Right lobe of liver (tissue), 6 donors: ENCODE results near the gene RPS27L. TPM values are rescaled to one million over a fixed set of nuclear protein-coding genes. Genes with fewer than 3 reads are reported as not detected.
A peak's percentile ranks its signal among the peaks of the same experiment; 100 is the strongest.

ENCODE experiments used
- ATAC-seq, 4 donors: fragments of 200-7000 bp; cut with Tn5 transposase; one replicate each; pipeline ENCODE4 v1.9.1; 2020; ENCODE audit warnings: mild to moderate bottlenecking in 4 of 4, moderate library complexity in 4 of 4
- DNase-seq, 3 donors: peaks; one replicate each; pipeline ENCODE4 v3.0.0-alpha.2; 2020
- H3K27ac ChIP-seq, 3 donors: fragments of 200-600 bp; one replicate each; pipeline ENCODE4 v1.8.0; 2022
- H3K27me3 ChIP-seq, 2 donors: fragments of 200-600 bp; one replicate each; pipeline ENCODE4 v1.8.0; 2022
- H3K36me3 ChIP-seq, 4 donors: fragments of 200-600 bp; sonication (generic) in 1 of 4; one replicate each; pipeline versions ENCODE4 v1.5.1 to v1.8.0; 2017 to 2022; ENCODE audit warnings: control low read depth in 1 of 4
- H3K4me1 ChIP-seq, 4 donors: fragments of 200-600 bp; sonication (generic) in 1 of 4; one replicate each; pipeline versions ENCODE4 v1.5.1 to v1.8.0; 2017 to 2022; ENCODE audit warnings: control low read depth in 1 of 4
- H3K4me3 ChIP-seq, 3 donors: fragments of 200-600 bp; one replicate each; pipeline ENCODE4 v1.8.0; 2022
- H3K9me3 ChIP-seq, 4 donors: fragments of 200-600 bp; sonication (generic) in 1 of 4; one replicate each; pipeline versions ENCODE4 v1.5.1 to v1.8.0; 2017 to 2022; ENCODE audit warnings: control low read depth in 1 of 4
- POLR2A ChIP-seq: fragments of 450-650 bp; IDR thresholded peaks from one replicate; pipeline ENCODE4 v1.6.1; 2017; ENCODE audit warnings: antibody characterized with exemption, mild to moderate bottlenecking
- WGBS: methylation state at CpG from one replicate; pipeline ENCODE4 v1.1.6; 2018; ENCODE audit warnings: low coverage, low lambda C conversion rate; ENCODE audit not compliant: insufficient coverage; ENCODE audit errors: missing lambda C conversion rate; 5-methylcytosine and 5-hydroxymethylcytosine counted together
- intact Hi-C, 2 donors: fragments of 100-400 bp; cut with DNase I; formaldehyde crosslinking; loops; one replicate each; pipeline versions ENCODE4 v1.11.2 to v1.14.1; 2022
- total RNA-seq, 6 experiments: library from RNA; depleted of rRNA in 2 of 6; stranded (reverse); fragments of >200 nt in 2 of 6; fragmentation: NEBNext Ultra II Directional in 3 of 6; extraction: Animal tissue kit (Norgen Biotek cat#: 25700) in 3 of 6; gene quantifications; one replicate each; pipeline versions ENCODE4 v1.1.0 to v1.2.4, GENCODE V29; 2016 to 2023
- TF ChIP-seq, protein P1 (sequence below), 4 donors: fragments of 200-600 bp in 3 of 4; fragments of 450-650 bp in 1 of 4; IDR thresholded peaks; one replicate each; pipeline versions ENCODE4 v1.5.1 to v1.8.0; 2016 to 2022; ENCODE audit warnings: antibody characterized with exemption in 4 of 4, mild to moderate bottlenecking in 2 of 4
- donor health status: DM: no; HTN: yes; CAD: no.
- donor health status: DM: no; HTN: no; CAD: no.
- donor health status: DM: no; HTN: no; CAD: no.
- donor health status: DM: no; HTN: yes; CAD: no.
- donor health status: DM: no; HTN: yes; CAD: no.

The RPS27L gene
- total RNA-seq, 6 experiments from 2014 or later, result 63.9 to 115 (median 99.8) TPM

DNA sequence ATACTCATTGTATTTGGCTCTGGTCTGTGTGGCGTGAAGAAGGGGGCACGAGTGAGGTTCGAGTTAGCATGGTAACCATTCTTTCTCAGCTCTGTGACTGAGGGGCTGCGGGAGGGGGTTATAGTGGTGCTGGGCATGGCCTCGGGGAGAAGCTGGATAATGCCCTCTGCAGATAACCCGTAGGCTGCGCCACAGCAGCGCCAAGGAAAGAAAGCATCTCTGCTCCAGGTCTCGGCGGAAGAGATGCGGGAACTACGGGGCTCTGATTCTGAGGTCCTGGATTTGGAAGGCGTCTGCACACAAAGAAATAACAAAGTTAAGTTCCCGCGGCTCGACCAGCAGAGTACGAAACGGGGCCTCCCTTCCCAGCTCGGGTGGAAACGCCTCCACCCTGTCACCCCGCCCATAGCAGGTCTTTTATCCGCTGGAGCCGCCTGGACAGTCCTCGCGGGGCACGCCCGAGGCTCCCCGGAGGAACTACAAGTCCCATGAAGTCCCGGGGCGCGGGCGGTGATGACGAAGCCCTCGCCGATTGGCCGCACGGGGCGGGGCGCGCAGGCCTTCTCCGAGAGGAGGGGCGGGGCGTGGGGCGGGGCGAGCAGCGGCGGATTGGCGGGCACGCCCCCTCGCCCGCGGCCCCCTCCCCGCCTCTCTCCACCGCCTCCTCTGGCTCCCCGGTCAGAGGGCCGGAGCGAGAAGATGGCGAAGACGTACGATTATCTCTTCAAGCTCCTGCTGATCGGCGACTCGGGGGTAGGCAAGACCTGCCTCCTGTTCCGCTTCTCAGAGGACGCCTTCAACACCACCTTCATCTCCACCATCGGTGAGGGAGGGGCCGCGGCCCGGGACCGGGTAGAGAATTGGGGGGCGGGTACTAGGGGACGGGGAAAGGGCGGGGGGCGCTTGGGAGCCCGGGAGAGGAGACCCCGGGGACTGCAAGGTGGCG is 31.9 kb upstream of the RPS27L start, which contains the start of gene RAB8B:
Gene RAB8B, plus strand, starts transcription at position 681 of the 946 bp plus-strand sequence. Its CDS starts 19 bp downstream, at position 700.
- ATAC-seq, result peak; percentile 93 to 99 (median 98)
- H3K9me3 ChIP-seq, result no peaks in the 10 kb centered on the region
- WGBS, result 1% methylated on average over 24 of the region's 77 CpGs

DNA sequence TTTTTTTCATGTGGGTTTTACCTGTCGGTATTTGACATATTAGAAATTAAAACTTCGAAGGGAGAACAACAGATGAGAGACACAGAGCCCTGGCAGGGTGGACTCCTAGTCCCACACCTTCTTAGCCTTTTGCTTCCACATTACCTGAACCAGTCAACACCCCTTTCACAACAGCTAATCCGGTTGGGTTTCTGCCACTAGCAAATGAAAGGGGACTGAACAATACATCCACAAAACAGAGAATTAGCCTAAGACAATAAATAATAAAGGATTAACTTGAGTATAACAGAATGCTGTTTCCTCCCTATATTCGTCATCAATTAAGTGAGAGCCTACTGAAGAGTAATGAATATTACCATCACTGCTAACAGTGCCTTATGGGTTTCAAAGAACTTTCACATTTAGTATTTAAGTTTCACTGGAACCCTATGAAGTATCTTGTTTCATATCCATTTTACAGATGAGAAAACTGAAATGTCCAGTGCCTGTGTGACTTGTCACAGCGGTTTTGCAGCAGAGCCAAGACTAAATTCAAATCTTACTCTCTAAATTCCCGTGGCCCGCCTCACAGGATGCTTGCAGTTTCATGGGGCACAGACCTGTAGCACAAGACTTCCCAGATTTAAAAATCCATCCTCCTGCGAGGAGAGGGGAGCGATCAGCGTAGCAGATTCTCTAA is 31.1 kb upstream of the RPS27L start:
- intact Hi-C loops, result no loop called here
- no peaks in the 10 kb centered on the region for H3K27me3 ChIP-seq
- DNase-seq (no peak), ATAC-seq (no peak)
- no peak for TF ChIP-seq POLR2A
- TF ChIP-seq, protein P1, sequence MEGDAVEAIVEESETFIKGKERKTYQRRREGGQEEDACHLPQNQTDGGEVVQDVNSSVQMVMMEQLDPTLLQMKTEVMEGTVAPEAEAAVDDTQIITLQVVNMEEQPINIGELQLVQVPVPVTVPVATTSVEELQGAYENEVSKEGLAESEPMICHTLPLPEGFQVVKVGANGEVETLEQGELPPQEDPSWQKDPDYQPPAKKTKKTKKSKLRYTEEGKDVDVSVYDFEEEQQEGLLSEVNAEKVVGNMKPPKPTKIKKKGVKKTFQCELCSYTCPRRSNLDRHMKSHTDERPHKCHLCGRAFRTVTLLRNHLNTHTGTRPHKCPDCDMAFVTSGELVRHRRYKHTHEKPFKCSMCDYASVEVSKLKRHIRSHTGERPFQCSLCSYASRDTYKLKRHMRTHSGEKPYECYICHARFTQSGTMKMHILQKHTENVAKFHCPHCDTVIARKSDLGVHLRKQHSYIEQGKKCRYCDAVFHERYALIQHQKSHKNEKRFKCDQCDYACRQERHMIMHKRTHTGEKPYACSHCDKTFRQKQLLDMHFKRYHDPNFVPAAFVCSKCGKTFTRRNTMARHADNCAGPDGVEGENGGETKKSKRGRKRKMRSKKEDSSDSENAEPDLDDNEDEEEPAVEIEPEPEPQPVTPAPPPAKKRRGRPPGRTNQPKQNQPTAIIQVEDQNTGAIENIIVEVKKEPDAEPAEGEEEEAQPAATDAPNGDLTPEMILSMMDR (IDR thresholded peaks at IDR 0.05), result no peak
- no peaks in the 10 kb centered on the region for H3K36me3 ChIP-seq
- H3K4me3 ChIP-seq, result peak overlapping the region; percentile 50 to 67 (median 61)
- peak overlapping the region in 1 of 3 donors; percentile 3 for H3K27ac ChIP-seq
- peaks cover 0 to 6% (median 0%) of the 10 kb centered on the region in 4 donors for H3K4me1 ChIP-seq
- H3K9me3 ChIP-seq, result no peaks in the 10 kb centered on the region
- WGBS, result 41% methylated on average over 8 of the region's 10 CpGs

More for the DNA sequence above, 31.9 kb upstream of the RPS27L start, which contains the start of gene RAB8B:
- TF ChIP-seq, protein P1 (IDR thresholded peaks at IDR 0.05), result no peak
- peak; percentile 75 for TF ChIP-seq POLR2A
- peak within 1 kb of the TSS; percentile 50 to 67 (median 61) for H3K4me3 ChIP-seq
- intact Hi-C loops, result no loop called here
- H3K27ac ChIP-seq, result peak within 1 kb of the TSS; percentile 56 to 72 (median 66)
- DNase-seq, result peak; percentile 99 to 100 (median 99)
- H3K36me3 ChIP-seq, result no peaks in the 10 kb centered on the region
- no peaks in the 10 kb centered on the region for H3K27me3 ChIP-seq
- H3K4me1 ChIP-seq, result peaks cover 0 to 12% (median 0%) of the 10 kb centered on the region in 4 donors

DNA sequence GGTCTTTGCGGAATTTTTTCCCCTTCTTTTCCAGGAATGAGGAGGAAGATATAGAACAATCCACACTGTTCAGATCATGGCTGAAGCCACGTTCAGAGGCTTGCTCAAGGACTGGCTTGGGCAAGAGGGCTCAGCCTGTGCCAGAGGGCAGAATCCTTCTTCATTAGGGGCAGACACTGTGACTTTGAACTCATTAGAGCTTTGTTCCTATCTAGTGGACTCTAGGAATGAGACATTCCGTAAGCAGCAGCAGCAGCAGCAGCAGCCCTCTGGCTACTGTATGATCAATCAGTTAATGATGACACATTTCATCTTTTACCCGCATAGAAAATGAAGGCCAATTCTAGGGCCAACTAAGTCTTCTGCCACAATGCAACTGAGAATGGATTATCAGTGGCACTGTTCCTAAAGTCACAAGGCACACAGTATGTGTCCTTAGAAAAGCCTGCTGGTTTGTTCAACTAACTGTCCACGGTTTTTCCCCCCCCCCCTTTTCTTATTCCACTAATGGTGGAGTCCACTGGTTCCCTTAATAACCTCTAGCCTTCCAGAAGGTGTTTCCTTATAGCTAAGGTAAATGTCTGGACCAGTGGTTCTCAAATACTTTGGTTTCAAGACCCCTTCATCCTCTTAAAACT is 30.4 kb upstream of the RPS27L start:
- Histone ChIP-seq H3K27me3 (no peaks in the 10 kb centered on the region), H3K4me3 (no peak overlapping the region), H3K9me3 (no peaks in the 10 kb centered on the region), H3K36me3 (no peaks in the 10 kb centered on the region), H3K27ac (no peak overlapping the region), H3K4me1 (peaks cover 0 to 6% (median 0%) of the 10 kb centered on the region in 4 donors)
- DNase-seq (no peak), ATAC-seq (no peak)
- 68% methylated on average over 5 of the region's 5 CpGs for WGBS
- intact Hi-C loops, result no loop called here
- TF ChIP-seq, protein P1 (IDR thresholded peaks at IDR 0.05), result no peak
- no peak for TF ChIP-seq POLR2A

DNA sequence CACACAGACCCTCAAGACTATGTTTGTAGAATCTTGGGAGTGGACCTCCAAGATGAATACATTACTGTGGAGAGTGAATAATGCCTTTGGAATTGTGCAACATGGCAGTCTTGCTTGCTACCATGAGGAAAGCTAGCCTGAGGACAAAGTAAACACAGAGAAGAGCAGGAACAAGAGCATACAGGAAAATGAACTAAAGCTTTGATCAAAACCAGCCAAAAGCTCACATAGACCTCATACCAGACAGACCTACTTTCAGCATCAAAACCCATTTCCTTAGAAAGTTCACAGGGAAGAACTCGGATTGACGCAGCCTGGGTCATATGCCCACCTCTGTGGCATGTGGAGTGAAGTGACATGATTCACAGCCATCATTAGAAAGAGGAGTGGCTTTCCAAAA is 28.8 kb upstream of the RPS27L start:
- ATAC-seq (no peak), DNase-seq (no peak)
- Histone ChIP-seq H3K4me1 (peaks cover 0 to 6% (median 0%) of the 10 kb centered on the region in 4 donors), H3K27me3 (no peaks in the 10 kb centered on the region), H3K36me3 (no peaks in the 10 kb centered on the region), H3K9me3 (no peaks in the 10 kb centered on the region), H3K27ac (no peak overlapping the region), H3K4me3 (no peak overlapping the region)
- intact Hi-C loops, result no loop called here
- WGBS, result 84% methylated on average over 2 of the region's 2 CpGs
- no peak for TF ChIP-seq POLR2A
- TF ChIP-seq, protein P1 (IDR thresholded peaks at IDR 0.05), result no peak
